Skeletal muscle satellite cell (primary cell): ENCODE data around the gene CTPS2.

Experiments used
- H3K27me3 ChIP-seq: 2 replicates; pipeline ENCODE4 v1.7.0; 2013; ENCODE audit warnings: low read length; ENCODE audit not compliant: control insufficient read depth, insufficient read depth
- H3K36me3 ChIP-seq: 2 replicates; pipeline ENCODE4 v1.7.0; 2013; ENCODE audit warnings: mild to moderate bottlenecking, control low read depth, low read length; ENCODE audit not compliant: insufficient read depth
- H3K4me1 ChIP-seq: 2 replicates; pipeline ENCODE4 v1.7.0; 2013; ENCODE audit warnings: low read length; ENCODE audit not compliant: control insufficient read depth, insufficient read depth
- H3K4me2 ChIP-seq: 2 replicates; pipeline ENCODE4 v1.7.0; 2013; ENCODE audit warnings: mild to moderate bottlenecking, low read length
- H3K4me3 ChIP-seq: 2 replicates; pipeline ENCODE4 v1.7.0; 2013; ENCODE audit warnings: low read length
- H3K9ac ChIP-seq: 2 replicates; pipeline ENCODE4 v1.7.0; 2013; ENCODE audit warnings: mild to moderate bottlenecking, low read depth, low read length, moderate library complexity
- H3K9me3 ChIP-seq: replicated peaks from 2 replicates; pipeline ENCODE4 v1.7.0; 2013; ENCODE audit warnings: mild to moderate bottlenecking, control low read depth, low read length

Gene CTPS2

GRCh38 chrX:16711219-16711811 is 1.2 kb downstream of the CTPS2 start:
- Histone ChIP-seq H3K9me3 (no peaks in the 10 kb centered on the region), H3K4me1 (no peaks in the 10 kb centered on the region), H3K27me3 (peaks cover 5% of the 10 kb centered on the region), H3K36me3 (peaks cover 2% of the 10 kb centered on the region), H3K4me3 (peak overlapping the region; percentile 82), H3K9ac (peak overlapping the region; percentile 85), H3K4me2 (peak overlapping the region; percentile 94)

GRCh38 chrX:16708016-16708415 is 4.5 kb downstream of the CTPS2 start:
- Histone ChIP-seq H3K9me3 (no peaks in the 10 kb centered on the region), H3K4me3 (no peak overlapping the region), H3K27me3 (no peaks in the 10 kb centered on the region), H3K4me1 (no peaks in the 10 kb centered on the region), H3K36me3 (peaks cover 2% of the 10 kb centered on the region), H3K4me2 (no peak overlapping the region), H3K9ac (no peak overlapping the region)

GRCh38 chrX:16705370-16705769 is 7.1 kb downstream of the CTPS2 start:
- Histone ChIP-seq H3K27me3 (no peaks in the 10 kb centered on the region), H3K4me2 (no peak overlapping the region), H3K4me1 (no peaks in the 10 kb centered on the region), H3K9ac (no peak overlapping the region), H3K9me3 (no peaks in the 10 kb centered on the region), H3K36me3 (peaks cover 6% of the 10 kb centered on the region), H3K4me3 (no peak overlapping the region)

- H3K4me1 ChIP-seq, result no peaks in the 10 kb centered on the region
- no peak overlapping the region for H3K4me3 ChIP-seq
- no peak overlapping the region for H3K4me2 ChIP-seq
These were observed 9.5 kb downstream of the CTPS2 start for GRCh38 chrX:16702700-16703599.

GRCh38 chrX:16700734-16701133 is 11.7 kb downstream of the CTPS2 start:
- H3K4me3 ChIP-seq, result no peak overlapping the region
- no peak overlapping the region for H3K4me2 ChIP-seq
- H3K9me3 ChIP-seq, result no peaks in the 10 kb centered on the region
- peaks cover 3% of the 10 kb centered on the region for H3K27me3 ChIP-seq
- no peak overlapping the region for H3K9ac ChIP-seq
- H3K4me1 ChIP-seq, result no peaks in the 10 kb centered on the region
- peaks cover 4% of the 10 kb centered on the region for H3K36me3 ChIP-seq

More at GRCh38 chrX:16702700-16703599, 9.5 kb downstream of the CTPS2 start:
- Histone ChIP-seq H3K9ac (no peak overlapping the region), H3K9me3 (no peaks in the 10 kb centered on the region), H3K27me3 (peaks cover 3% of the 10 kb centered on the region), H3K36me3 (peaks cover 6% of the 10 kb centered on the region)

- Histone ChIP-seq H3K4me2 (no peak overlapping the region), H3K9me3 (no peaks in the 10 kb centered on the region), H3K9ac (no peak overlapping the region), H3K4me1 (no peaks in the 10 kb centered on the region), H3K36me3 (peaks cover 4% of the 10 kb centered on the region), H3K27me3 (peaks cover 3% of the 10 kb centered on the region), H3K4me3 (no peak overlapping the region)
These were observed 13.1 kb downstream of the CTPS2 start for GRCh38 chrX:16699389-16699788.

GRCh38 chrX:16696956-16697355 is 15.5 kb downstream of the CTPS2 start:
- Histone ChIP-seq H3K9ac (no peak overlapping the region), H3K36me3 (no peaks in the 10 kb centered on the region), H3K4me3 (no peak overlapping the region), H3K4me1 (no peaks in the 10 kb centered on the region), H3K4me2 (no peak overlapping the region), H3K9me3 (no peaks in the 10 kb centered on the region), H3K27me3 (peaks cover 3% of the 10 kb centered on the region)

- no peaks in the 10 kb centered on the region for H3K4me1 ChIP-seq
- peaks cover 6% of the 10 kb centered on the region for H3K27me3 ChIP-seq
- no peak overlapping the region for H3K4me2 ChIP-seq
- no peak overlapping the region for H3K9ac ChIP-seq
- no peaks in the 10 kb centered on the region for H3K9me3 ChIP-seq
- no peaks in the 10 kb centered on the region for H3K36me3 ChIP-seq
- H3K4me3 ChIP-seq, result no peak overlapping the region
These were observed 17.3 kb downstream of the CTPS2 start for GRCh38 chrX:16695079-16695676.

- no peaks in the 10 kb centered on the region for H3K9me3 ChIP-seq
- no peaks in the 10 kb centered on the region for H3K4me1 ChIP-seq
- H3K4me3 ChIP-seq, result no peak overlapping the region
- peaks cover 5% of the 10 kb centered on the region for H3K27me3 ChIP-seq
- H3K4me2 ChIP-seq, result no peak overlapping the region
- no peak overlapping the region for H3K9ac ChIP-seq
- H3K36me3 ChIP-seq, result peaks cover 5% of the 10 kb centered on the region
These were observed 25.0 kb downstream of the CTPS2 start for GRCh38 chrX:16687514-16687913.

- no peak overlapping the region for H3K4me3 ChIP-seq
- H3K27me3 ChIP-seq, result peaks cover 2% of the 10 kb centered on the region
- no peaks in the 10 kb centered on the region for H3K4me1 ChIP-seq
- no peaks in the 10 kb centered on the region for H3K9me3 ChIP-seq
- H3K36me3 ChIP-seq, result peaks cover 5% of the 10 kb centered on the region
- H3K9ac ChIP-seq, result no peak overlapping the region
- H3K4me2 ChIP-seq, result no peak overlapping the region
These were observed 29.3 kb downstream of the CTPS2 start for GRCh38 chrX:16683007-16683664.

GRCh38 chrX:16678689-16679088 is 33.8 kb downstream of the CTPS2 start:
- H3K9ac ChIP-seq, result no peak overlapping the region
- H3K4me3 ChIP-seq, result no peak overlapping the region
- no peak overlapping the region for H3K4me2 ChIP-seq
- H3K9me3 ChIP-seq, result no peaks in the 10 kb centered on the region
- H3K36me3 ChIP-seq, result peaks cover 5% of the 10 kb centered on the region
- peaks cover 2% of the 10 kb centered on the region for H3K27me3 ChIP-seq
- H3K4me1 ChIP-seq, result no peaks in the 10 kb centered on the region
